ENCODE results near the gene TMTC4.

- TF ChIP-seq POLR2A (IDR thresholded peaks at IDR 0.05): no peak
- TF ChIP-seq, protein P1, sequence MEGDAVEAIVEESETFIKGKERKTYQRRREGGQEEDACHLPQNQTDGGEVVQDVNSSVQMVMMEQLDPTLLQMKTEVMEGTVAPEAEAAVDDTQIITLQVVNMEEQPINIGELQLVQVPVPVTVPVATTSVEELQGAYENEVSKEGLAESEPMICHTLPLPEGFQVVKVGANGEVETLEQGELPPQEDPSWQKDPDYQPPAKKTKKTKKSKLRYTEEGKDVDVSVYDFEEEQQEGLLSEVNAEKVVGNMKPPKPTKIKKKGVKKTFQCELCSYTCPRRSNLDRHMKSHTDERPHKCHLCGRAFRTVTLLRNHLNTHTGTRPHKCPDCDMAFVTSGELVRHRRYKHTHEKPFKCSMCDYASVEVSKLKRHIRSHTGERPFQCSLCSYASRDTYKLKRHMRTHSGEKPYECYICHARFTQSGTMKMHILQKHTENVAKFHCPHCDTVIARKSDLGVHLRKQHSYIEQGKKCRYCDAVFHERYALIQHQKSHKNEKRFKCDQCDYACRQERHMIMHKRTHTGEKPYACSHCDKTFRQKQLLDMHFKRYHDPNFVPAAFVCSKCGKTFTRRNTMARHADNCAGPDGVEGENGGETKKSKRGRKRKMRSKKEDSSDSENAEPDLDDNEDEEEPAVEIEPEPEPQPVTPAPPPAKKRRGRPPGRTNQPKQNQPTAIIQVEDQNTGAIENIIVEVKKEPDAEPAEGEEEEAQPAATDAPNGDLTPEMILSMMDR (IDR thresholded peaks at IDR 0.05): no peak
Observed at GRCh38 chr13:100608906-100609305, 65.7 kb downstream of the TMTC4 start.
